Measurements from ENCODE around the gene GPR173. TPM values are rescaled to one million over a fixed set of nuclear protein-coding genes. Genes with fewer than 3 reads are reported as not detected.

The GPR173 gene
- 6.8 TPM for polyA plus RNA-seq (2013, experiment 1 of 2; ENCODE audit: insufficient read length)
- polyA plus RNA-seq (2013, experiment 2 of 2; ENCODE audit: insufficient read length) = 5.2 TPM

- peak; percentile 80 for DNase-seq
Observed at GRCh38 chrX:53048169-53049126, at the start of gene GPR173. Gene GPR173 (plus strand): TSS chrX:53048789. CDS start chrX:53076622, 27,833 bp downstream.

- no peak for DNase-seq
Observed at GRCh38 chrX:53000447-53001135, 48.0 kb upstream of the GPR173 start.

- DNase-seq = no peak
Observed at GRCh38 chrX:53001958-53002357, 46.6 kb upstream of the GPR173 start.

GRCh38 chrX:53003111-53003510 is 45.5 kb upstream of the GPR173 start:
- no peak for DNase-seq

- no peak for DNase-seq
Observed at GRCh38 chrX:53004038-53004437, 44.6 kb upstream of the GPR173 start.

GRCh38 chrX:53004811-53005210 is 43.8 kb upstream of the GPR173 start:
- DNase-seq = no peak

- DNase-seq = no peak
Observed at GRCh38 chrX:53005327-53005726, 43.3 kb upstream of the GPR173 start.

GRCh38 chrX:53009032-53009431 is 39.6 kb upstream of the GPR173 start:
- no peak for DNase-seq

- no peak for DNase-seq
Observed at GRCh38 chrX:53013291-53013690, 35.3 kb upstream of the GPR173 start.

GRCh38 chrX:53018627-53019026 is 30.0 kb upstream of the GPR173 start:
- no peak for DNase-seq

- DNase-seq = no peak
Observed at GRCh38 chrX:53022381-53022780, 26.2 kb upstream of the GPR173 start.

- DNase-seq = no peak
Observed at GRCh38 chrX:53028678-53029077, 19.9 kb upstream of the GPR173 start.

GRCh38 chrX:53031380-53031779 is 17.2 kb upstream of the GPR173 start:
- no peak for DNase-seq

- DNase-seq = no peak
Observed at GRCh38 chrX:53036149-53036548, 12.4 kb upstream of the GPR173 start.

- no peak for DNase-seq
Observed at GRCh38 chrX:53039236-53039635, 9.4 kb upstream of the GPR173 start.

GRCh38 chrX:53044995-53045394 is 3.6 kb upstream of the GPR173 start:
- no peak for DNase-seq

GRCh38 chrX:53047228-53047627 is 1.4 kb upstream of the GPR173 start:
- peak; percentile 22 for DNase-seq

- no peak for DNase-seq
Observed at GRCh38 chrX:53049127-53049517, 533 bp downstream of the GPR173 start.

GRCh38 chrX:53050841-53051240 is 2.3 kb downstream of the GPR173 start:
- DNase-seq = no peak

- DNase-seq = no peak
Observed at GRCh38 chrX:53055244-53055849, 6.8 kb downstream of the GPR173 start.

GRCh38 chrX:53056292-53056691 is 7.7 kb downstream of the GPR173 start:
- no peak for DNase-seq

GRCh38 chrX:53065104-53065503 is 16.5 kb downstream of the GPR173 start:
- DNase-seq = no peak

- DNase-seq = no peak
Observed at GRCh38 chrX:53071064-53071463, 22.5 kb downstream of the GPR173 start.

All from fibroblast of skin of scalp (primary cell).